Esophagus muscularis mucosa (tissue), 3 donors: ENCODE data around the gene IKZF4.

Source experiments
- POLR2A ChIP-seq: fragments of 450-650 bp; IDR thresholded peaks from one replicate; pipeline ENCODE4 v1.6.1; 2017; ENCODE audit warnings: antibody characterized with exemption, moderate library complexity, mild to moderate bottlenecking, low read depth
- TF ChIP-seq, protein P1 (sequence below), 3 experiments: fragments of 200-600 bp in 2 of 3; fragments of 450-650 bp in 1 of 3; sonication (generic) in 2 of 3; IDR thresholded peaks; one replicate each; pipeline ENCODE4 v1.5.1; 2017 to 2019; ENCODE audit warnings: antibody characterized with exemption in 3 of 3, mild to moderate bottlenecking in 2 of 3, moderate library complexity in 1 of 3

DNA sequence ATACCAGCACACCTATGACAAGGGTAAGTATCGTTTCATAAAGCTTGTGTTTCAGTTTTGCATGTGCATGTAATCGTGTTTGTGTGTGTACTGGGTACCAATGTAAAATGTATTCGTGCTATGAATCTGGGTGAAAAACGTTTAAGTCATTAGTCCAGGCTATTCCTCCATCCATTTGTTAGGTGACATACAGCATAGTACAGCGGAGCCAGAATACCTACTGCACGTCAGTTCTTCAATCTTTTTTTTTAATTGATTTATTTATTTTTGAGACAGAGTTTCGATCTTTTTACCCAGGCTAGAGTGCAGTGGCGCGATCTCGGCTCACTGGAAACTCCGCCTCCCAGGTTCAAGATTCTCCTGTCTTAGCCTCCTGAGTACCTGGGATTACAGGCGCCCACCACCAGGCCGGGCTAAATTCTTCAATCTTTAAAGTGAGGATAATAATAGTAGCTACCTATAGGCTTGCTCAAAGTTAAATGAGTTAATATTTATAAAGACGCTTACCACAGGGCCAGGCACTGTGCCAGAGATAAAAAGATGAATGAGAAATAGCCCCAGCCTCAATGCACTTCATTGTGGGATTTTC lies 20.2 kb downstream of the IKZF4 start:
- TF ChIP-seq, protein P1, sequence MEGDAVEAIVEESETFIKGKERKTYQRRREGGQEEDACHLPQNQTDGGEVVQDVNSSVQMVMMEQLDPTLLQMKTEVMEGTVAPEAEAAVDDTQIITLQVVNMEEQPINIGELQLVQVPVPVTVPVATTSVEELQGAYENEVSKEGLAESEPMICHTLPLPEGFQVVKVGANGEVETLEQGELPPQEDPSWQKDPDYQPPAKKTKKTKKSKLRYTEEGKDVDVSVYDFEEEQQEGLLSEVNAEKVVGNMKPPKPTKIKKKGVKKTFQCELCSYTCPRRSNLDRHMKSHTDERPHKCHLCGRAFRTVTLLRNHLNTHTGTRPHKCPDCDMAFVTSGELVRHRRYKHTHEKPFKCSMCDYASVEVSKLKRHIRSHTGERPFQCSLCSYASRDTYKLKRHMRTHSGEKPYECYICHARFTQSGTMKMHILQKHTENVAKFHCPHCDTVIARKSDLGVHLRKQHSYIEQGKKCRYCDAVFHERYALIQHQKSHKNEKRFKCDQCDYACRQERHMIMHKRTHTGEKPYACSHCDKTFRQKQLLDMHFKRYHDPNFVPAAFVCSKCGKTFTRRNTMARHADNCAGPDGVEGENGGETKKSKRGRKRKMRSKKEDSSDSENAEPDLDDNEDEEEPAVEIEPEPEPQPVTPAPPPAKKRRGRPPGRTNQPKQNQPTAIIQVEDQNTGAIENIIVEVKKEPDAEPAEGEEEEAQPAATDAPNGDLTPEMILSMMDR (IDR thresholded peaks at IDR 0.05) = no peak
- no peak for TF ChIP-seq POLR2A
